A673 (cell line): ENCODE data around the gene UBXN2A. TPM values are rescaled to one million over a fixed set of nuclear protein-coding genes. Genes with fewer than 3 reads are reported as not detected.

Source experiments
- BruUV-seq: library from RNA; stranded (reverse); fragments of 400-500 nt; replicated peaks from 2 replicates; lab custom pipeline; 2021; lab: Mats Ljungman, UMichigan
- CTCF ChIA-PET: fragments of 300-600 bp; sonication (Branson Sonifier 250); formaldehyde crosslinking; loops from one replicate; lab custom pipeline; 2022; ENCODE audit warnings: antibody characterized with exemption; lab: Charles Lee
- POLR2A ChIA-PET: fragments of 300-600 bp; sonication (Branson Sonifier 250); formaldehyde crosslinking; loops from one replicate; lab custom pipeline; 2022; ENCODE audit warnings: antibody characterized with exemption; ENCODE audit not compliant: low non-redundant PET; lab: Charles Lee
- DNase-seq: peaks from one replicate; pipeline ENCODE4 v3.0.0-alpha.2; 2015; ENCODE audit warnings: low spot score
- H3K27ac ChIP-seq: fragments of 200-600 bp; sonication (generic); 2 replicates; pipeline ENCODE4 v1.5.1; 2016; ENCODE audit warnings: mixed run types, low read depth, mild to moderate bottlenecking, mixed read lengths, antibody characterized with exemption, low read length; ENCODE audit not compliant: poor library complexity, severe bottlenecking
- H3K27me3 ChIP-seq: fragments of 200-600 bp; sonication (generic); replicated peaks from 2 replicates; pipeline ENCODE4 v1.6.1; 2017; ENCODE audit warnings: mixed run types, low read depth, mild to moderate bottlenecking, mixed read lengths, antibody characterized with exemption, low read length; ENCODE audit not compliant: insufficient read depth, poor library complexity
- H3K36me3 ChIP-seq: fragments of 200-600 bp; sonication (generic); 2 replicates; pipeline ENCODE4 v1.6.1; 2016; ENCODE audit warnings: mixed run types, mild to moderate bottlenecking, mixed read lengths, antibody characterized with exemption, low read length; ENCODE audit not compliant: insufficient read depth, poor library complexity, severe bottlenecking
- H3K4me1 ChIP-seq: fragments of 200-600 bp; sonication (generic); 2 replicates; pipeline ENCODE4 v1.6.1; 2017; ENCODE audit warnings: mixed run types, mild to moderate bottlenecking, mixed read lengths, antibody characterized with exemption, low read length; ENCODE audit not compliant: insufficient read depth, poor library complexity, severe bottlenecking
- H3K4me3 ChIP-seq: fragments of 200-600 bp; sonication (generic); 2 replicates; pipeline ENCODE4 v1.5.1; 2016; ENCODE audit warnings: low read depth, mixed run types, mild to moderate bottlenecking, mixed read lengths, low read length; ENCODE audit not compliant: poor library complexity, severe bottlenecking
- H3K9me3 ChIP-seq: fragments of 200-600 bp; sonication (generic); 2 replicates; pipeline ENCODE4 v1.6.1; 2016; ENCODE audit warnings: mixed run types, low read depth, mild to moderate bottlenecking, mixed read lengths, antibody characterized with exemption, low read length; ENCODE audit not compliant: poor library complexity, severe bottlenecking
- CTCF ChIP-seq: fragments of 300-800, 200-600 bp; sonication (generic); conservative IDR thresholded peaks from 2 replicates; pipeline ENCODE4 v1.5.1; 2017; ENCODE audit warnings: low read depth, mild to moderate bottlenecking, antibody characterized with exemption, low read length, moderate library complexity, mixed read lengths
- EZH2 ChIP-seq: fragments of 200-600 bp; sonication (generic); IDR thresholded peaks from 2 replicates; pipeline ENCODE4 v1.6.1; 2017; ENCODE audit warnings: borderline replicate concordance, low read depth, mild to moderate bottlenecking, mixed read lengths, antibody characterized with exemption, low read length; ENCODE audit not compliant: poor library complexity, severe bottlenecking
- intact Hi-C: fragments of 100-400 bp; cut with micrococcal nuclease; formaldehyde crosslinking; loops from one replicate; pipeline ENCODE4 v1.10.0; 2022; ENCODE audit not compliant: unreplicated experiment
- total RNA-seq: library from RNA; stranded (reverse); gene quantifications from 2 replicates; pipeline ENCODE4 v1.2.3, GENCODE V29; 2021

UBXN2A gene
- total RNA-seq, 1 experiment from 2014 or later, result 18.3 TPM

GRCh38 chr2:24050041-24050979 is 110.0 kb downstream of the UBXN2A start:
- no TSS peak for BruUV-seq
- peak; percentile 50 for DNase-seq
- TF ChIP-seq EZH2, result no peak
- TF ChIP-seq CTCF, result no peak
- ChIA-PET CTCF (interaction anchor here (0.6 kb wide), 1 partner anchor 27 kb away, joined by 10 read pairs; no protein-coding TSS in a partner anchor), POLR2A (no interaction called here)
- H3K27ac ChIP-seq, result no peak overlapping the region
- no peaks in the 10 kb centered on the region for H3K27me3 ChIP-seq
- intact Hi-C loops, result no loop called here
- H3K9me3 ChIP-seq, result no peaks in the 10 kb centered on the region
- H3K4me3 ChIP-seq, result peak overlapping the region; percentile 91
- no peaks in the 10 kb centered on the region for H3K36me3 ChIP-seq
- H3K4me1 ChIP-seq, result peaks cover 17% of the 10 kb centered on the region

GRCh38 chr2:24051833-24052232 is 111.6 kb downstream of the UBXN2A start:
- Histone ChIP-seq H3K36me3 (no peaks in the 10 kb centered on the region), H3K27ac (no peak overlapping the region), H3K4me3 (no peak overlapping the region), H3K4me1 (peaks cover 17% of the 10 kb centered on the region), H3K27me3 (no peaks in the 10 kb centered on the region), H3K9me3 (no peaks in the 10 kb centered on the region)
- ChIA-PET CTCF (no interaction called here), POLR2A (no interaction called here)
- TF ChIP-seq EZH2 (no peak), CTCF (no peak)
- intact Hi-C loops, result no loop called here
- BruUV-seq, result no TSS peak
- DNase-seq, result no peak

- H3K27me3 ChIP-seq, result no peaks in the 10 kb centered on the region
- intact Hi-C loops, result no loop called here
- H3K4me3 ChIP-seq, result no peak overlapping the region
- H3K4me1 ChIP-seq, result peaks cover 13% of the 10 kb centered on the region
- ChIA-PET CTCF (no interaction called here), POLR2A (no interaction called here)
- no peak for DNase-seq
- H3K9me3 ChIP-seq, result no peaks in the 10 kb centered on the region
- no peak overlapping the region for H3K27ac ChIP-seq
- no peak for TF ChIP-seq CTCF
- no peak for TF ChIP-seq EZH2
- H3K36me3 ChIP-seq, result no peaks in the 10 kb centered on the region
- no TSS peak for BruUV-seq
Measured at GRCh38 chr2:24052951-24053350, 112.7 kb downstream of the UBXN2A start.

Other genes starting within 250 kb of the UBXN2A start
- gene ATAD2B, start 13.3 kb upstream of the UBXN2A start, total RNA-seq, result 27.9 and 28.5 TPM in 2 replicates
- gene MFSD2B, start 69.6 kb downstream of the UBXN2A start, total RNA-seq, result 0.42 TPM in 1 of 2 replicates, not detected in the other
- gene WDCP, start 106.9 kb downstream of the UBXN2A start, total RNA-seq, result 26.6 and 30.8 TPM in 2 replicates
- 2.9 and 3.7 TPM in 2 replicates for gene FKBP1B, start 109.3 kb downstream of the UBXN2A start, total RNA-seq
- gene SF3B6, start 135.9 kb downstream of the UBXN2A start, total RNA-seq, result 123 and 130 TPM in 2 replicates
- gene TP53I3, start 144.4 kb downstream of the UBXN2A start, total RNA-seq, result 2.8 and 3.0 TPM in 2 replicates
- gene PFN4, start 182.9 kb downstream of the UBXN2A start, total RNA-seq, result 0.94 TPM in 1 of 2 replicates, not detected in the other
- gene FAM228B, start 183.0 kb downstream of the UBXN2A start, total RNA-seq, result 6.8 and 11.3 TPM in 2 replicates
- gene FAM228A, start 234.6 kb downstream of the UBXN2A start, total RNA-seq, result 0.17 TPM in 1 of 2 replicates, not detected in the other